Vagina (tissue), 2 donors: Measurements from ENCODE around the gene CPVL. TPM values are rescaled to one million over a fixed set of nuclear protein-coding genes. Genes with fewer than 3 reads are reported as not detected.

ENCODE experiments used
- DNase-seq, 2 donors: peaks; one replicate each; pipeline ENCODE4 v3.0.0-alpha.2; 2017; ENCODE audit errors: extremely low spot score in 2 of 2
- H3K27ac ChIP-seq: fragments of 200-600 bp; sonication (generic); one replicate; pipeline ENCODE4 v1.5.1; 2019
- H3K27me3 ChIP-seq: fragments of 200-600 bp; sonication (generic); one replicate; pipeline ENCODE4 v1.5.1; 2019
- H3K36me3 ChIP-seq, 2 donors: fragments of 200-600 bp; sonication (generic); one replicate each; pipeline ENCODE4 v1.5.1; 2017 to 2019
- H3K4me1 ChIP-seq: fragments of 200-600 bp; sonication (generic); one replicate; pipeline ENCODE4 v1.5.1; 2019
- H3K4me3 ChIP-seq, 2 donors: fragments of 200-600 bp; sonication (generic); 1 replicate in 1 of 2; 2 replicates in 1 of 2; pipeline ENCODE4 v1.5.1; 2016 to 2019
- H3K9me3 ChIP-seq: fragments of 200-600 bp; sonication (generic); one replicate; pipeline ENCODE4 v1.5.1; 2019
- CTCF ChIP-seq, 3 experiments: fragments of 450-650 bp in 2 of 3; fragments of 200-600 bp in 1 of 3; sonication (generic) in 1 of 3; IDR thresholded peaks; one replicate each; pipeline ENCODE4 v1.5.1; 2017 to 2019; ENCODE audit warnings: antibody characterized with exemption in 3 of 3, mild to moderate bottlenecking in 2 of 3, moderate library complexity in 2 of 3
- POLR2A ChIP-seq, 2 donors: fragments of 450-650 bp; IDR thresholded peaks; one replicate each; pipeline ENCODE4 v1.6.1; 2017; ENCODE audit warnings: antibody characterized with exemption in 2 of 2, mild to moderate bottlenecking in 2 of 2, moderate library complexity in 2 of 2
- POLR2AphosphoS5 ChIP-seq, 2 donors: sonication (generic); formaldehyde crosslinking; IDR thresholded peaks; one replicate each; pipeline ENCODE4 v1.9.0; 2017; ENCODE audit warnings: antibody characterized with exemption in 2 of 2, mild to moderate bottlenecking in 2 of 2, low read depth in 1 of 2; ENCODE audit not compliant: insufficient read depth in 1 of 2
- intact Hi-C: fragments of 100-400 bp; cut with DNase I; formaldehyde crosslinking; loops from one replicate; pipeline ENCODE4 v1.15.1; 2023
- total RNA-seq: library from RNA; depleted of rRNA; stranded (reverse); fragments of >200 nt; gene quantifications from one replicate; pipeline ENCODE4 v1.2.3, GENCODE V29; 2016

CPVL gene
- total RNA-seq, 1 donor from 2014 or later = 9.6 TPM

DNA sequence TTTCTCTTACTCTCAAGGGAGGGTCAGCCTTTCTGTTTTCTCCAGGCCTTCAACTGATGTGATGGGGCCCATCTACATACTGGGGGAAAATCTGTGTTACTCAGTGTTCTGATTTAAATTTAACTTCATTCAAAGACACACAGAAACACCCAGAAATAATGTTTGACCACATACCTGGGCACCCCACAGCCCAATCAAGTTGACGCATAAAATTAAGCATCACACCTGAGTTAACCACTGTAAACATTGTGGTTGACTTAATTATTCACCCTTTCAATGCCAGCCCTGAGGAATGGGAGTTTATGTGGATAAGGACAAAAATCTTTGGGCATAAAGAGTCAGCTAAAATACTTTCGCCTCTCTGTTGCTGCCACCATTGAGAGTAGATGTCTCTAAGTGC lies 38.3 kb upstream of the CPVL start:
- no peaks in the 10 kb centered on the region for H3K36me3 ChIP-seq
- TF ChIP-seq CTCF (IDR thresholded peaks at IDR 0.05) = no peak
- no peak for TF ChIP-seq POLR2A (IDR thresholded peaks at IDR 0.05)
- TF ChIP-seq POLR2AphosphoS5 (IDR thresholded peaks at IDR 0.05; ENCODE audit: insufficient read depth in 1 of 2, low read depth in 1 of 2) = no peak
- intact Hi-C loops = no loop called here

GRCh38 chr7:29179115-29179514 lies 32.8 kb upstream of the CPVL start:
- intact Hi-C loops = no loop called here
- Histone ChIP-seq H3K27me3 (no peaks in the 10 kb centered on the region), H3K4me1 (no peaks in the 10 kb centered on the region), H3K36me3 (no peaks in the 10 kb centered on the region), H3K27ac (no peak overlapping the region), H3K9me3 (no peaks in the 10 kb centered on the region), H3K4me3 (no peak overlapping the region)
- DNase-seq = no peak
- TF ChIP-seq POLR2AphosphoS5 (IDR thresholded peaks at IDR 0.05; ENCODE audit: insufficient read depth in 1 of 2, low read depth in 1 of 2) (no peak), CTCF (IDR thresholded peaks at IDR 0.05) (no peak), POLR2A (IDR thresholded peaks at IDR 0.05) (no peak)

More for the DNA sequence above, 38.3 kb upstream of the CPVL start:
- Histone ChIP-seq H3K4me3 (no peak overlapping the region), H3K9me3 (no peaks in the 10 kb centered on the region), H3K27me3 (no peaks in the 10 kb centered on the region), H3K4me1 (no peaks in the 10 kb centered on the region), H3K27ac (no peak overlapping the region)
- no peak for DNase-seq

GRCh38 chr7:29177963-29178600 lies 31.7 kb upstream of the CPVL start:
- Histone ChIP-seq H3K4me3 (no peak overlapping the region), H3K27ac (peak overlapping the region; percentile 51), H3K9me3 (no peaks in the 10 kb centered on the region), H3K4me1 (no peaks in the 10 kb centered on the region), H3K27me3 (no peaks in the 10 kb centered on the region), H3K36me3 (no peaks in the 10 kb centered on the region)
- no peak for DNase-seq
- TF ChIP-seq POLR2AphosphoS5 (IDR thresholded peaks at IDR 0.05; ENCODE audit: insufficient read depth in 1 of 2, low read depth in 1 of 2) = peak in 1 of 2 donors; percentile 83
- TF ChIP-seq CTCF (IDR thresholded peaks at IDR 0.05) = no peak
- intact Hi-C loops = no loop called here

GRCh38 chr7:29173458-29173857 lies 27.1 kb upstream of the CPVL start:
- intact Hi-C loops = no loop called here
- no peak overlapping the region for H3K27ac ChIP-seq
- no peaks in the 10 kb centered on the region for H3K9me3 ChIP-seq
- no peaks in the 10 kb centered on the region for H3K27me3 ChIP-seq
- no peak overlapping the region for H3K4me3 ChIP-seq
- H3K36me3 ChIP-seq = no peaks in the 10 kb centered on the region
- H3K4me1 ChIP-seq = no peaks in the 10 kb centered on the region
- TF ChIP-seq CTCF (IDR thresholded peaks at IDR 0.05) (no peak), POLR2AphosphoS5 (IDR thresholded peaks at IDR 0.05; ENCODE audit: insufficient read depth in 1 of 2, low read depth in 1 of 2) (no peak), POLR2A (IDR thresholded peaks at IDR 0.05) (no peak)
- DNase-seq = no peak

DNA sequence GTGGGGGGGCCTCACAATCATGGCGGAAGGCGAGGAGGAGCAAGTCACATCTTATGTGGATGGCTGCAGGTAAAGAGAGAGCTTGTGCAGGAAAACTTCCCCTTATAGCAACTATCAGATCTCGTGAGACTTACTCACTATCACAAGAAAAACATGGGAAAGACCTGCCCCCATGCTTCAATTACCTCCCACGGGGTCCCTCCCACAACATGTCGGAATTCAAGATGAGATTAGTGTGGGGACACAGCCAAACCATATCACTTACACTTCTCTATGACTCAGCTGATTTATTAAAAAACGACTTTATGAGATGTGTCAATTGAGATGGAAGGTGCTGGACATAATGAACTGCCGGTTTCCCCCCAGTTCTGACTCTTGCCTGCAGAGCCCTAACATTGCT lies 24.4 kb upstream of the CPVL start:
- Histone ChIP-seq H3K36me3 (no peaks in the 10 kb centered on the region), H3K9me3 (no peaks in the 10 kb centered on the region), H3K27me3 (no peaks in the 10 kb centered on the region), H3K4me1 (no peaks in the 10 kb centered on the region), H3K27ac (no peak overlapping the region), H3K4me3 (no peak overlapping the region)
- intact Hi-C loops = no loop called here
- DNase-seq = no peak
- TF ChIP-seq CTCF (IDR thresholded peaks at IDR 0.05) (no peak), POLR2AphosphoS5 (IDR thresholded peaks at IDR 0.05; ENCODE audit: insufficient read depth in 1 of 2, low read depth in 1 of 2) (no peak), POLR2A (IDR thresholded peaks at IDR 0.05) (no peak)
